Measurements from ENCODE around the gene POLR2J3.
"Not testable (repeated sequence)": the region's sequence is repeated elsewhere in the genome, so short reads cannot be mapped to it uniquely, and the experiment has no call there.

GRCh38 chr7:102615930-102616329 lies 43.5 kb upstream of the POLR2J3 start:
- TF ChIP-seq, protein P1, sequence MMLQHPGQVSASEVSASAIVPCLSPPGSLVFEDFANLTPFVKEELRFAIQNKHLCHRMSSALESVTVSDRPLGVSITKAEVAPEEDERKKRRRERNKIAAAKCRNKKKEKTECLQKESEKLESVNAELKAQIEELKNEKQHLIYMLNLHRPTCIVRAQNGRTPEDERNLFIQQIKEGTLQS (IDR thresholded peaks at IDR 0.05) = not testable (repeated sequence)
- TF ChIP-seq, protein P2, sequence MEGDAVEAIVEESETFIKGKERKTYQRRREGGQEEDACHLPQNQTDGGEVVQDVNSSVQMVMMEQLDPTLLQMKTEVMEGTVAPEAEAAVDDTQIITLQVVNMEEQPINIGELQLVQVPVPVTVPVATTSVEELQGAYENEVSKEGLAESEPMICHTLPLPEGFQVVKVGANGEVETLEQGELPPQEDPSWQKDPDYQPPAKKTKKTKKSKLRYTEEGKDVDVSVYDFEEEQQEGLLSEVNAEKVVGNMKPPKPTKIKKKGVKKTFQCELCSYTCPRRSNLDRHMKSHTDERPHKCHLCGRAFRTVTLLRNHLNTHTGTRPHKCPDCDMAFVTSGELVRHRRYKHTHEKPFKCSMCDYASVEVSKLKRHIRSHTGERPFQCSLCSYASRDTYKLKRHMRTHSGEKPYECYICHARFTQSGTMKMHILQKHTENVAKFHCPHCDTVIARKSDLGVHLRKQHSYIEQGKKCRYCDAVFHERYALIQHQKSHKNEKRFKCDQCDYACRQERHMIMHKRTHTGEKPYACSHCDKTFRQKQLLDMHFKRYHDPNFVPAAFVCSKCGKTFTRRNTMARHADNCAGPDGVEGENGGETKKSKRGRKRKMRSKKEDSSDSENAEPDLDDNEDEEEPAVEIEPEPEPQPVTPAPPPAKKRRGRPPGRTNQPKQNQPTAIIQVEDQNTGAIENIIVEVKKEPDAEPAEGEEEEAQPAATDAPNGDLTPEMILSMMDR (IDR thresholded peaks at IDR 0.05; ENCODE audit: low read depth, low read length, missing input control) = not testable (repeated sequence)
- not testable (repeated sequence) for TF ChIP-seq RAD21 (IDR thresholded peaks at IDR 0.05); TAF1 (conservative IDR thresholded peaks at IDR 0.05); MAX (IDR thresholded peaks at IDR 0.05); YY1 (IDR thresholded peaks at IDR 0.05); SP1 (IDR thresholded peaks at IDR 0.05); RXRA (IDR thresholded peaks at IDR 0.05); JUND (IDR thresholded peaks at IDR 0.05); NR2F2 (IDR thresholded peaks at IDR 0.05); FOXA1 (IDR thresholded peaks at IDR 0.05)
- TF ChIP-seq, protein P3, sequence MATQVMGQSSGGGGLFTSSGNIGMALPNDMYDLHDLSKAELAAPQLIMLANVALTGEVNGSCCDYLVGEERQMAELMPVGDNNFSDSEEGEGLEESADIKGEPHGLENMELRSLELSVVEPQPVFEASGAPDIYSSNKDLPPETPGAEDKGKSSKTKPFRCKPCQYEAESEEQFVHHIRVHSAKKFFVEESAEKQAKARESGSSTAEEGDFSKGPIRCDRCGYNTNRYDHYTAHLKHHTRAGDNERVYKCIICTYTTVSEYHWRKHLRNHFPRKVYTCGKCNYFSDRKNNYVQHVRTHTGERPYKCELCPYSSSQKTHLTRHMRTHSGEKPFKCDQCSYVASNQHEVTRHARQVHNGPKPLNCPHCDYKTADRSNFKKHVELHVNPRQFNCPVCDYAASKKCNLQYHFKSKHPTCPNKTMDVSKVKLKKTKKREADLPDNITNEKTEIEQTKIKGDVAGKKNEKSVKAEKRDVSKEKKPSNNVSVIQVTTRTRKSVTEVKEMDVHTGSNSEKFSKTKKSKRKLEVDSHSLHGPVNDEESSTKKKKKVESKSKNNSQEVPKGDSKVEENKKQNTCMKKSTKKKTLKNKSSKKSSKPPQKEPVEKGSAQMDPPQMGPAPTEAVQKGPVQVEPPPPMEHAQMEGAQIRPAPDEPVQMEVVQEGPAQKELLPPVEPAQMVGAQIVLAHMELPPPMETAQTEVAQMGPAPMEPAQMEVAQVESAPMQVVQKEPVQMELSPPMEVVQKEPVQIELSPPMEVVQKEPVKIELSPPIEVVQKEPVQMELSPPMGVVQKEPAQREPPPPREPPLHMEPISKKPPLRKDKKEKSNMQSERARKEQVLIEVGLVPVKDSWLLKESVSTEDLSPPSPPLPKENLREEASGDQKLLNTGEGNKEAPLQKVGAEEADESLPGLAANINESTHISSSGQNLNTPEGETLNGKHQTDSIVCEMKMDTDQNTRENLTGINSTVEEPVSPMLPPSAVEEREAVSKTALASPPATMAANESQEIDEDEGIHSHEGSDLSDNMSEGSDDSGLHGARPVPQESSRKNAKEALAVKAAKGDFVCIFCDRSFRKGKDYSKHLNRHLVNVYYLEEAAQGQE (IDR thresholded peaks at IDR 0.05) = not testable (repeated sequence)

All from liver (tissue), 3 donors.